Measurements from ENCODE around the gene APOOL.

- TF ChIP-seq, protein P1, sequence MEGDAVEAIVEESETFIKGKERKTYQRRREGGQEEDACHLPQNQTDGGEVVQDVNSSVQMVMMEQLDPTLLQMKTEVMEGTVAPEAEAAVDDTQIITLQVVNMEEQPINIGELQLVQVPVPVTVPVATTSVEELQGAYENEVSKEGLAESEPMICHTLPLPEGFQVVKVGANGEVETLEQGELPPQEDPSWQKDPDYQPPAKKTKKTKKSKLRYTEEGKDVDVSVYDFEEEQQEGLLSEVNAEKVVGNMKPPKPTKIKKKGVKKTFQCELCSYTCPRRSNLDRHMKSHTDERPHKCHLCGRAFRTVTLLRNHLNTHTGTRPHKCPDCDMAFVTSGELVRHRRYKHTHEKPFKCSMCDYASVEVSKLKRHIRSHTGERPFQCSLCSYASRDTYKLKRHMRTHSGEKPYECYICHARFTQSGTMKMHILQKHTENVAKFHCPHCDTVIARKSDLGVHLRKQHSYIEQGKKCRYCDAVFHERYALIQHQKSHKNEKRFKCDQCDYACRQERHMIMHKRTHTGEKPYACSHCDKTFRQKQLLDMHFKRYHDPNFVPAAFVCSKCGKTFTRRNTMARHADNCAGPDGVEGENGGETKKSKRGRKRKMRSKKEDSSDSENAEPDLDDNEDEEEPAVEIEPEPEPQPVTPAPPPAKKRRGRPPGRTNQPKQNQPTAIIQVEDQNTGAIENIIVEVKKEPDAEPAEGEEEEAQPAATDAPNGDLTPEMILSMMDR (optimal IDR thresholded peaks at IDR 0.05 in 1 of 3, IDR thresholded peaks at IDR 0.05 in 1 of 3, conservative IDR thresholded peaks at IDR 0.05 in 1 of 3; ENCODE audit: extremely low read depth in 1 of 3, insufficient read depth in 2 of 3, low read length in 3 of 3): peak in 2 of 3 experiments; percentile 61 to 71
- TF ChIP-seq EZH2 (IDR thresholded peaks at IDR 0.05; ENCODE audit: low read length): no peak
Observed at GRCh38 chrX:85111347-85111746, 107.7 kb downstream of the APOOL start.

Measured in keratinocyte (primary cell).